NCI-H2196 treated with DMSO at 0.1 percent for 48 hours (cell line): ENCODE data around the gene IMPDH1.

Source experiments
- DNase-seq: peaks from one replicate; lab custom pipeline; 2025; ENCODE audit not compliant: unreplicated experiment; lab: John Stamatoyannopoulos, UW

IMPDH1 gene

GRCh38 chr7:128406314-128407232, 3.2 kb downstream of the IMPDH1 start:
- no peak for DNase-seq

GRCh38 chr7:128405471-128406313, 4.1 kb downstream of the IMPDH1 start:
- DNase-seq: no peak

GRCh38 chr7:128404886-128405470, 4.8 kb downstream of the IMPDH1 start:
- DNase-seq: no peak

GRCh38 chr7:128404143-128404681, 5.6 kb downstream of the IMPDH1 start:
- no peak for DNase-seq

GRCh38 chr7:128403676-128404075, 6.1 kb downstream of the IMPDH1 start:
- no peak for DNase-seq

- no peak for DNase-seq
Observed at GRCh38 chr7:128402356-128402755, 7.4 kb downstream of the IMPDH1 start.

GRCh38 chr7:128400566-128400965, 9.2 kb downstream of the IMPDH1 start:
- DNase-seq: no peak

GRCh38 chr7:128399991-128400390, 9.8 kb downstream of the IMPDH1 start:
- no peak for DNase-seq

- DNase-seq: no peak
Observed at GRCh38 chr7:128398841-128399135, 11.0 kb downstream of the IMPDH1 start.

- DNase-seq: no peak
Observed at GRCh38 chr7:128398016-128398840, 11.6 kb downstream of the IMPDH1 start.

- DNase-seq: no peak
Observed at GRCh38 chr7:128396357-128396756, 13.4 kb downstream of the IMPDH1 start.

GRCh38 chr7:128395748-128396147, 14.0 kb downstream of the IMPDH1 start:
- DNase-seq: no peak

GRCh38 chr7:128394904-128395496, 14.8 kb downstream of the IMPDH1 start:
- no peak for DNase-seq

GRCh38 chr7:128393526-128394330, 16.1 kb downstream of the IMPDH1 start:
- DNase-seq: no peak

GRCh38 chr7:128392446-128393327, 17.1 kb downstream of the IMPDH1 start:
- DNase-seq: no peak

- no peak for DNase-seq
Observed at GRCh38 chr7:128391805-128392204, 18.0 kb downstream of the IMPDH1 start.

- no peak for DNase-seq
Observed at GRCh38 chr7:128390871-128391565, 18.8 kb downstream of the IMPDH1 start.
